PFSK-1 (cell line): ENCODE data around the gene ZDHHC20. TPM values are rescaled to one million over a fixed set of nuclear protein-coding genes. Genes with fewer than 3 reads are reported as not detected.

Source experiments
- FOXP2 ChIP-seq: optimal IDR thresholded peaks from 2 replicates; pipeline ENCODE3; 2011; ENCODE audit warnings: borderline replicate concordance, control low read depth, inconsistent platforms; ENCODE audit not compliant: insufficient read depth; ENCODE audit errors: extremely low read length, extremely low read depth
- POLR2AphosphoS5 ChIP-seq: IDR thresholded peaks from 2 replicates; pipeline ENCODE4 v1.6.1; 2012; ENCODE audit warnings: low read depth, mild to moderate bottlenecking, control low read depth, low read length, moderate library complexity
- SIN3A ChIP-seq: IDR thresholded peaks from 2 replicates; pipeline ENCODE4 v1.6.1; 2012; ENCODE audit warnings: mild to moderate bottlenecking, low read length, moderate library complexity, borderline replicate concordance; ENCODE audit not compliant: insufficient read depth
- TAF1 ChIP-seq: IDR thresholded peaks from 2 replicates; pipeline ENCODE4 v1.6.1; 2012; ENCODE audit warnings: low read length, control low read depth, borderline replicate concordance; ENCODE audit not compliant: insufficient read depth
- polyA plus RNA-seq: library from polyadenylated mRNA; unstranded; fragments of >200 nt; gene quantifications from one replicate; pipeline ENCODE4 v1.2.1, GENCODE V29; 2012; ENCODE audit warnings: low read depth, missing spikeins; ENCODE audit not compliant: insufficient read length
- TF ChIP-seq, protein P1 (sequence below), 2 experiments: IDR thresholded peaks; 2 replicates each; pipeline versions ENCODE4 v1.6.1 to v1.8.0; 2011 to 2012; ENCODE audit warnings: low read depth in 2 of 2, low read length in 2 of 2, control low read depth in 1 of 2, inconsistent platforms in 1 of 2, mild to moderate bottlenecking in 1 of 2, moderate library complexity in 1 of 2; ENCODE audit not compliant: insufficient read depth in 1 of 2

The ZDHHC20 gene, protein sequence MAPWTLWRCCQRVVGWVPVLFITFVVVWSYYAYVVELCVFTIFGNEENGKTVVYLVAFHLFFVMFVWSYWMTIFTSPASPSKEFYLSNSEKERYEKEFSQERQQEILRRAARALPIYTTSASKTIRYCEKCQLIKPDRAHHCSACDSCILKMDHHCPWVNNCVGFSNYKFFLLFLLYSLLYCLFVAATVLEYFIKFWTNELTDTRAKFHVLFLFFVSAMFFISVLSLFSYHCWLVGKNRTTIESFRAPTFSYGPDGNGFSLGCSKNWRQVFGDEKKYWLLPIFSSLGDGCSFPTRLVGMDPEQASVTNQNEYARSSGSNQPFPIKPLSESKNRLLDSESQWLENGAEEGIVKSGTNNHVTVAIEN
- polyA plus RNA-seq = 3.5 TPM

DNA sequence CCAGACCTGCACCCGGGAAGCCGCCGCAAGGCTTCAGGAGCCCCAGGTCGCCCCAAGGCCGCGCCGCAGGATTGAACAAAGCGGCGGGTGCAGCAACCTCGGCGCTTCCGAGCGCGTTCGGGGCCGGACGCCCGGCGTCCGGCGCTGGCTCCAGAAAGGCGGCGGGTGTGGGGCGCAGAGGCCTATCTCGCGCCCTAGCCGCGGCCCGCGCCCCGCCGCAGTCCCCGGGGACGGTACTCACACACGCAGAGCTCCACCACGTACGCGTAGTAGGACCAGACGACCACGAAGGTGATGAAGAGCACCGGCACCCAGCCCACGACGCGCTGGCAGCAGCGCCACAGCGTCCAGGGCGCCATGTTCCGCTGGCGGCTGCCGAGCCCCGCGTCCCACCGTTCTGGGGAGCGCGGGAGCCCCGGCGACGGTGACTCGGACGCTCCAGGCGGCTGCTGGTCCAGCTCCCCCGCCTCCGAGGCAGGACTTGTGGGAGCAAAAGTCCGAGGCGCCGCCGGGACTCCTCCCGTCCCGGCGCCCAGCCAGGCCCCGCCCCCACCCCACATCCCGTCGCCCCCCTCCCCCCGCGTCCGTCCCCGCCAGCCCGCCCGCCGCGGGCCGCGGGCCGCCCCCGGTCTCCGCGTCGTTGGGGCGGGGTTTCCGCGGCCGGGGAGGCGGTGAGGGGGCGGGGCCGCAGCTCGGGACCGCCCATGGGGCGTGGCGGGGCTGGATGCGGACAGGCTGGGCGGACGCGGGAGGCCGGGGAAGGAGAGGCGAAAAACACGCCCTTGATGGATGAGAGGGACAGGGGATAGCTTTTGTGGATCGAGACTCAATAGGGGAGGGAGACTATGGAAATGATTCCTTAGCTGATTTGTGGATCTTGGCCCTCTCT lies at the start of gene ZDHHC20:
ZDHHC20 (minus strand) TSS at position 491 of the 889 bp plus-strand sequence; CDS start at position 359, 132 bp downstream.
- TF ChIP-seq FOXP2 = peak; percentile 32
- TF ChIP-seq POLR2AphosphoS5 = no peak
- TF ChIP-seq TAF1 = no peak

DNA sequence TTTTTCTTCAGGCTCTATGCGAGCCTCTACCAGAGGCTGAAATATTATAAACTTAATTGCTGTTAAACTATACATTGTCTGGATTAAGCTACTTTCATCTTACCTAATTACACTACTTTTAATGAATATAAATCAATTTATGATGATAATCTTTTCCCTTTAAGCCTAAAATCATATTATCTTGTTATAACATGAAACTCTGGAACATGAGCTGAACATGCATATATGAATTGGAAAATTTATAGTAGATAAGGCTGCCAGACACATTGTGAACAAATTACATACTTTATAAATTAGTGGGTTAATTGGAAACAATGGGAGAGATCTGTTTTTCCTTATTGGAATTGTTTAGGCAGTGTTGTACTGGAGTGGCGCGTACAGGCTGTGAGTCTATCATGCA lies 45.3 kb upstream of the ZDHHC20 start:
- no peak for TF ChIP-seq TAF1

DNA sequence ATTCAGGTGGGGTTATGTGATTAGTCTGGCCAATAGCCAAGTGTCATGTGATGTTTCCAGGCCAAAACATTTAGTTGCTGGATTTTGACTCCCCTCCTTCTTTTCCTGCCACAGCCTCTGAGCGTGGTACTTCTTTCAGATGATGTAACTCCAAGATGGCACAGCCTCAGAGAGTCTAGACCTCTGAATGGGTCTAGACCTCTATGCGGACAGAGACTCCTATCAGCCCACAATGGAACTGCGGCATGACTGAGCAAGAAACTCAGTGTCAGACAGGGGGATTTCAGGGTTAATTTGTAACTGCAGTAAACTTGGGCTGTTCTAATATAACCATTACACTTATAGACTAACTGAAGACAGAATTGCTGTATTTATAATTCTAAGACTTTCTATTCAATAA lies 42.6 kb upstream of the ZDHHC20 start:
- TF ChIP-seq FOXP2 = no peak
- TF ChIP-seq TAF1 = no peak
- TF ChIP-seq POLR2AphosphoS5 = no peak

DNA sequence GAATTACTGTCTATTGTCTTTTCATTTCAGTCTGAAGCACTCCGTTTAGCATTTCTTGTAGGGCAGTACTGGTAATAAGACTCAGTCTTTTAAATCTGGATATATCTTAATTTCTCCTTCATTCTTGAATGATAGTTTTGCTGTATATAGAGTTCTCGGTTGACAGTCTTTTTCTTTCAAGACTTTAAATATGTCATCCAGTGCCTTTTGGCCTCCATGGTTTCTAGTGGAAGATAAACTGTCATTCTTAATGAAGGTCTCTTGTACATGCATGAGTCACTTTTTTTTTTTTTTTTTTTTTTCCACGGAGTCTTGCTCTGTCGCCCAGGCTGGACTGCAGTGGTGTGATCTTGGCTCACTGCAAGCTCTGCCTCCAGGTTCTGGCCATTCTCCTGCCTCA lies 27.2 kb upstream of the ZDHHC20 start:
- no peak for TF ChIP-seq TAF1
- TF ChIP-seq, protein P1, sequence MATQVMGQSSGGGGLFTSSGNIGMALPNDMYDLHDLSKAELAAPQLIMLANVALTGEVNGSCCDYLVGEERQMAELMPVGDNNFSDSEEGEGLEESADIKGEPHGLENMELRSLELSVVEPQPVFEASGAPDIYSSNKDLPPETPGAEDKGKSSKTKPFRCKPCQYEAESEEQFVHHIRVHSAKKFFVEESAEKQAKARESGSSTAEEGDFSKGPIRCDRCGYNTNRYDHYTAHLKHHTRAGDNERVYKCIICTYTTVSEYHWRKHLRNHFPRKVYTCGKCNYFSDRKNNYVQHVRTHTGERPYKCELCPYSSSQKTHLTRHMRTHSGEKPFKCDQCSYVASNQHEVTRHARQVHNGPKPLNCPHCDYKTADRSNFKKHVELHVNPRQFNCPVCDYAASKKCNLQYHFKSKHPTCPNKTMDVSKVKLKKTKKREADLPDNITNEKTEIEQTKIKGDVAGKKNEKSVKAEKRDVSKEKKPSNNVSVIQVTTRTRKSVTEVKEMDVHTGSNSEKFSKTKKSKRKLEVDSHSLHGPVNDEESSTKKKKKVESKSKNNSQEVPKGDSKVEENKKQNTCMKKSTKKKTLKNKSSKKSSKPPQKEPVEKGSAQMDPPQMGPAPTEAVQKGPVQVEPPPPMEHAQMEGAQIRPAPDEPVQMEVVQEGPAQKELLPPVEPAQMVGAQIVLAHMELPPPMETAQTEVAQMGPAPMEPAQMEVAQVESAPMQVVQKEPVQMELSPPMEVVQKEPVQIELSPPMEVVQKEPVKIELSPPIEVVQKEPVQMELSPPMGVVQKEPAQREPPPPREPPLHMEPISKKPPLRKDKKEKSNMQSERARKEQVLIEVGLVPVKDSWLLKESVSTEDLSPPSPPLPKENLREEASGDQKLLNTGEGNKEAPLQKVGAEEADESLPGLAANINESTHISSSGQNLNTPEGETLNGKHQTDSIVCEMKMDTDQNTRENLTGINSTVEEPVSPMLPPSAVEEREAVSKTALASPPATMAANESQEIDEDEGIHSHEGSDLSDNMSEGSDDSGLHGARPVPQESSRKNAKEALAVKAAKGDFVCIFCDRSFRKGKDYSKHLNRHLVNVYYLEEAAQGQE (IDR thresholded peaks at IDR 0.05; ENCODE audit: insufficient read depth in 1 of 2, low read depth in 2 of 2, low read length in 2 of 2) = no peak
- TF ChIP-seq FOXP2 = no peak

DNA sequence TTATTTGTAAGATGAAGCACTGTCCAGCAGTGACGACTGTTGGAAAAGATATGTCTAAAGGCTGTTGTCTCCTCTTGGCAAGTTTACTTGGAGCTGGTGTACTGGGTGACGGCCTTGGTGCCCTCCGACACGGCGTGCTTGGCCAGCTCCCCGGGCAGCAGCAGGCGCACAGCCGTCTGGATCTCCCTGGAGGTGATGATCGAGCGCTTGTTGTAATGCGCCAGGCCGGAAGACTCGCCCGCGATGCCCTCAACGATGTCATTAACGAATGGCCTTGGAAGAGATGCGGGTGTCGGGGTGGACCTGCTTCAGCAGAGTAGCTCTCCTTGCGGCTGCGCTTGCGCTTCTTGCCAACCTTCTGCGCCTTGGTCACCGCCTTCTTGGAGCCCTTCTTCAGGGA lies 24.6 kb upstream of the ZDHHC20 start:
- TF ChIP-seq POLR2AphosphoS5 = no peak
- TF ChIP-seq SIN3A = no peak
- TF ChIP-seq, protein P1 (IDR thresholded peaks at IDR 0.05; ENCODE audit: insufficient read depth in 1 of 2, low read depth in 2 of 2, low read length in 2 of 2) = no peak
- no peak for TF ChIP-seq TAF1
- no peak for TF ChIP-seq FOXP2

DNA sequence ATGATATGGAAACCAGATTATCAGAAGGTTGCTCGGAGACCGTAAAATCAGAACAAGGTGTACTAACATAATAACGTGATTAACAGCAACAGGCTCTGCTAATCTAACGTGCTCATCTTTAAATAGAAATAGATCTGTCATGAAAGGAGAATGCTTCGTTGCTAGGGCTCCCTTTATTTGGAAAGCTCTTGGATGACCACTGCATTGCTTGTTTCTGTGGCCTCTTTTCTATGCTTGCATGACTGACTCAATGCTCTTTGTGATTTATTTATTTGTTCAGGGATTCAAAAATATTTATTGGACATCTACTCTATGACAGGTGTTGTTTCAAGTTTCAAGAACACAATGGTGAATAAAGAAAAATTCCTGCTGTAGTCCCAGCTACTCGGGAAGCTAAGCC lies 22.3 kb upstream of the ZDHHC20 start:
- TF ChIP-seq, protein P1 (IDR thresholded peaks at IDR 0.05; ENCODE audit: insufficient read depth in 1 of 2, low read depth in 2 of 2, low read length in 2 of 2) = no peak
- TF ChIP-seq FOXP2 (no peak), SIN3A (no peak)
